ENCODE data around the gene SATB2.

The SATB2 gene

DNA sequence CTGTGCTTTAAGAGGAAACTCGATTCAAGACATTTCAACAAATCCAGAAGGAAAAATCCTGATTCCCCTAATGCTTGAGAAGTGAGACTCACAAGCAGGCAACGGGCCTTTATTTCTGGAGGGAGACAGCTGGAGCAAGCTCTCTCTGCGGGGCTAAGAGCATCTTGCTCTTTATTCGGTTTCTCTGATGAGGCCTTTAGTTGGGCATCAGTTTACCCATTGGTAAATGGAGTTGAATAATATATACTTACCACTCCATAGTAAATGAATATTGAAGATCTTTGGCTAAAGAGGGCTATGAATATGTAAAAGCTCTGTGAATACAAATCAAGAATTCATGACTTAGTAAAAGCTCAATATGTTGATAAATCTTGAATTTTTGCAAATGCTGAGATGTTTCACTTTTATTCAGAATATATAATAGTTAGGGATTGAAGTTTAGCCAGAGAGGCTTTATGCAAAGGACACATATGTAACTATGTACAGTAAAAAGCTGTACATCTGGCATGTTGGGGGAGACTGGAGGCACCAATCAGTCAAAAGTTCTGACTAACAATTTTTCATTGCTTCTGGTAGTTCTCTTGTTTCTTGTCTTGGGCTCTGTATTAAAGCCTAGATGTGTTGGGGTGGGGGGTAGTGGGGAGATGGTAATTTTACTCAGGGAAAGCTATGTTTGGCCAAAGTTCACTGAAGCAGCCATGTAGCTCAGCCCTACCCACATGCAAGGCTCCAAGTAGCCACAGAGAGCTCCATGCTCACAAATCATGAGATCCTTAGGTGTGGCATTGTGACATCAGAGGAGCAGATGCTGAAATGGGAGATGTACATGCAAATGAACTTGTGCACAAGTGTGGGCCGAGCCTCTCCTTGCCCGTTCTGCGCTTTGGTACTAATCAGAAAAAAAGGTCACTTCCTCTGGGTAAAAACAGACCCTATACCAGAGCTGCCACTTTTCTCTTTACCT is 200.2 kb downstream of the SATB2 start:
- no peak for DNase-seq (ENCODE audit: low spot score)

DNA sequence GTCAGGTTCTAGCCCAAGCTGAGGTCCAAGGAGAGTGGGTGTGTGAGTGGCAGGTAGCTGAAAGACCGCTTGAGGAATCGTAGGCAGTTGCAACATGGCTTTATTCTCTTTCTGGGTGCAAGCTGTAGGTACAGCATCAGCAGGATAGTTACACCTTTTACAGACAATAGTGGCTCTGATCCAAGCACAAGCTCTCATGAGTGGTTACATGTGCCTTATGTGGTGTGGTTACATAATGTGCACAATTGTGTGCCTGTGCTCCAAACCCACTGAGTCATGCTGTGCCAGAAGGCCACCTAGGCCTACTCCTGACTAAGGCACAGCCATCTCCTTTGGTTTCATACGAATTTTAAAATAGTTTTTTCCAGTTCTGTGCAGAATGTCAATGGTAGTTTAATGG is 227.6 kb downstream of the SATB2 start:
- no peak for DNase-seq (ENCODE audit: low spot score)

DNA sequence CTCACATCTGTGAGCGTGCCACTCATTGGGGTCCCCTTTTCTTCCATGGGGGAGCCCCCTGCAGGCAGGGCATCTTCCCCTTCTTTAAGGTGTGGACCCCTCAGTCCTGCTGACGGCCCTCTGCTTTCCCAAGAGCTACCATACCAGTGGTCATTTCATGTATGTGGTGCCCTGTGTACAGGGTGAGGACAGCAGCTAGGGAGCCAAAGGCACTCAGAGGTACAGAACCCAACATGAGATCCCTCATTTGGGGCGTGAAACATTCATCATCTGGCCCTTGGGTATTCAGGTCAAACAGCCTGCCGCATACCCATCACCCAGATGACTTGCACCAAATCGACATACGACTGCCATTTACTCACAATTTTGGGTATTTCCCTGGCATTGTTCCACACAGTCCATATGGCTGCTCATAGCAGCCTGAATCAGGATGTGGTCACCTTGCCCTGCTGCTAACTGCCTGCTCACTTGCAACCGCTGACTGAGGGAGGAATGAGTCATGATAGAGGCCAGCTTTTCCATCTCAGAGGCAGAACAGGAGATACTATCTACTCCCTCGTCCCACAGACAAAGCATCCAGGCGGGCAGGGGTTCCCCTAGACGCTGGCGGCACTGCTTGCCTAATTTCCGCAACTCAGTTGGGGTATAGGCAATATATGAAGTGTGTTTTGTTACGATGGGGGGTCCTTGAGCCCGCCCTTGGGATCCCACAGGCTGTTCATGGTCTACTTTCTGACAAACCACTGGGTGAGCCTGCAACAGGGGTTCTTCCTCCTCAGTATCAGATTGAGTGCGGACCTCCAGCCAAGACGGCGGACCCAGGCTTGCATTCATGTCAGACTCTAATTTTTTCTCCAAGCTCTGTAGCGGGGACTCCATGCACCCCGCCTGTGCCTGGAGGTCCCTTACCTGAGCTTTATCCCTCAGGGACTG is 228.6 kb downstream of the SATB2 start:
- no peak for DNase-seq (ENCODE audit: low spot score)

DNA sequence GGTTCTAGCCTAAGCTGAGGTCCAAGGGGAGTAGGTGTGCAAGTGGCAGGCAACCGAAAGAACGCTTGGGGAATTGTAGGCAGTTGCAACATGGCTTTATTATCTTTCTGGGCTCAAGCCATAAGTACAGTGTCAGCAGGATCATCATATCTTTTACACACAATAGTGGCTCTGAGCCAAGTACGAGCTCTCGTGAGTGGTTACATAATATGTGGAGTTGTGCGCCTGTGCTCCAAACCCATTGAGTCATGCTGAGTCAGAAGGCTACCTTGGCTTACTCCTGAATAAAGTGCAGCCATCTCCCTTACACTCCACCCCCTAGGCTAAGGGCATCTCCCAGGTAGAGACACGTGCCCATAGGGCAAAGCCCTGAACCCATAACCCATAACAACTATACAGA is 233.9 kb downstream of the SATB2 start:
- no peak for DNase-seq (ENCODE audit: low spot score)

DNA sequence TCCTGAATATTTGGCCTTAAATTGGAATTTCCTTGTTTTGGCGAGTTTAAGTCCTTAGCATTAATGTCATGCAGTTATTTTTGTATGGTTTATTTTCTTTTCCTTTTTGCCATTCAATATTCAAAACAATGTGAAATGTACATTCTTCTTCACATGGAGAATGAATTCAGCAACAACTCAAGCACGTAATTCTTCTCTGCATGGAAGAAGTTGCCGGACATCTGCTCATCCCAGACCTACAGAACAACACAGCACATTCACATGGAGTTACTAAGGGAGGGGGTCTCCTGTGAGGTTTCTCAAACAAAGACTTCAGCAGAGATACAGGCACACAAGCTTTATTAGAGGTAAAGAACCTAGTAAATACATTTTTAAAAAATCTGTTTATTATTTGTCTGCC is 236.8 kb downstream of the SATB2 start:
- DNase-seq (ENCODE audit: low spot score), result no peak

DNA sequence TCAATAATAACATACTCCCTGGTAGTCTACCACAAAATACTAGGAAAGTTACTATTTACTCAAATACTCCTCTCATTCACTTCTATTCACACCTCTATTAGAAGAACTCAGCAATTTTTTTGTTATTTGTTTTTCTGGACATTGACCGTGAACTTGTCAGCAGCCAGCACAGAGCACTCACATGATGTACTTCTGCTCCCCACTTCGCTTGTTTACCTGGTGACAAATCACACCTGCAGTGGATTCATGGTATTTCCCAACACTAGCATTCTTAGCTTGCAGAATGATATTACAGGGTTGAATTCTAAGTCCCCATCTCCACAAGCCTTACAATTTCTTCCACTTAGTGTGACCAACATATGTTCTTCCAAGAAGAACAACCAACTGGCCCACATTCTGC is 238.2 kb downstream of the SATB2 start:
- DNase-seq (ENCODE audit: low spot score), result no peak

All from cerebellar cortex (tissue), 1 donor.